GM18502 (cell line): ENCODE results near the gene WIPI1.
"Not testable (repeated sequence)": the region's sequence is repeated elsewhere in the genome, so short reads cannot be mapped to it uniquely, and the experiment has no call there.

Experiments
- ATAC-seq: cut with Tn5 transposase; IDR thresholded peaks from one replicate; pipeline ENCODE4 v1.9.1; 2021; ENCODE audit warnings: mild to moderate bottlenecking; ENCODE audit not compliant: unreplicated experiment, poor library complexity

The WIPI1 gene

GRCh38 chr17:68390888-68391545 lies 66.3 kb downstream of the WIPI1 start:
- no peak for ATAC-seq

- no peak for ATAC-seq
These were observed 68.3 kb downstream of the WIPI1 start for GRCh38 chr17:68389041-68389440.

DNA sequence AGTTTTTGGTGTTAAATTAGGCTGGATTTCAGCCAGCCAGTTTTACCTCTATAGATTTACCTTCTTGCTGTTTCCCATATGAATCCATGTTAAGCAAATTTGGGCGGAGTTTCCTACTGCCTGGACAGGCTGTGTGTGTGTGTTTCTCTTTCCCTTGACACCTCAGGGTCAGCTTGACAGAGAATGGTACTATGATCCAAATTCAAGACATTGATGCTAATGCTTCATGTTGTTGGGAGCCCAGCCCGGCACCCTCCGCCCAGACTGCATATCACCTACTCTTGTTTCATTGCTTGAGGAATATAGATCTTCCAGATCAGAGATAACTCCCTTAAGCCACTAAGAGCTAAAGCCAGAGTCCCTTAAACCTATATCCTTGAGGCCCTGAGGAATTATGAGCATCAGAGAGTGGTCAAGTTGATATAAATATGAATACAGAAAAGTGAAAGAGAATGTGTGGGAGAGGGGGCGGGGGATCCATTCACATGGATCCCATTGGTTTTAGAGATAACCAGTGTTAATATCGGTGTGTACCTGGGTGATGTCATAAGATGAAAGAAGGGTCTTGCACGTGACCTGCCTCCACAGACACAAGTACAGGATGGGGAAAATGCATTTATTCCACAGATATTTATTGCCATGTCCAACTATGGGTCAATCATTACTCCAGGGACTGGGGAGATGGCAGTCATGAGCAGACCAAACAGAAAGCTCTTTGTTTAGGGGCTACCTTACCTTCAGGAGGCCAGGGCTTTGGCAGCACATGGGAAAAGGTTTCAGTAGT lies 69.7 kb downstream of the WIPI1 start:
- ATAC-seq: no peak

GRCh38 chr17:68385490-68386215 lies 71.6 kb downstream of the WIPI1 start:
- ATAC-seq: no peak

GRCh38 chr17:68384941-68385340 lies 72.4 kb downstream of the WIPI1 start:
- ATAC-seq: no peak

GRCh38 chr17:68384471-68384870 lies 72.8 kb downstream of the WIPI1 start:
- no peak for ATAC-seq

DNA sequence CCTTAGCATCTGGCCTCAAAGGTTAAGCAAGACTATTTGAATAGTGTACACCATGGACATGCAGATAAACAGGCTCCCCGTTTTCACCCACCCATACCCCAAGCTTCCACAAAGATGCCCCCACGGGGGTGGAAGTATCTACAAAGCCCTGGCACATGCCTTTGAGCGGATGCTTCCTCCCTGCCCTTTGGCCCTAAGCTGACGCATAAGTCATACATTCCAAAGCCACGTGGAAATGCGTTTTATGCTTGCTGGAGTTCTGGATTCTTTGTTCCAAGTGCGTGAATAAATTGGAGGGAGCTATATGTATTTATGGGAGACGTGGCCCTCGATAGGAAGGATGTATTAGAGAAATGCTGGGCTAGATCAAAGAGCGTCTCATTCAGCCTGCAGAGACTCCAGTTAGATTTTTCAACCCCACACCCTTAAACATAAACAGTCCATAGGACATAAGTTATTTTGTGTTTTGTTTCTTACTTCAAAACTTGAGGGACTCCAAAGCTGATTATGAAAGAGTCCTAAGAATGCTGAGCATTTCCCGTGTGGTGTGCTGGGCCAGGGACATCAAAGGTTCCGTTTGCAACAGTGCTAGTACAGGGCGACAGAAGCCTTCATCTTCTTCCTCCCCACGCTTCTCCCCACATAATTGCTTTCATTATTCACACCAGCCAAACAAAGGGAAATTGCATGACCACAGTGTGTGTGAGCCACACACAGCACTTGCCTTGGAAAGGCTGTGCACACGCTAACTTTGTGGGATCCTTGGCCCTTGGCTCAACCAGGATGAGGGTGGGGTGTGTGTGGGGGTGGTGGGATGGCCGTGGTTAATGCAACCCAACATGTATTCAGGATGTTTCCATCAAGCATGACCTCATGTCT lies 73.6 kb downstream of the WIPI1 start:
- no peak for ATAC-seq

GRCh38 chr17:68383120-68383442 lies 74.2 kb downstream of the WIPI1 start:
- no peak for ATAC-seq

DNA sequence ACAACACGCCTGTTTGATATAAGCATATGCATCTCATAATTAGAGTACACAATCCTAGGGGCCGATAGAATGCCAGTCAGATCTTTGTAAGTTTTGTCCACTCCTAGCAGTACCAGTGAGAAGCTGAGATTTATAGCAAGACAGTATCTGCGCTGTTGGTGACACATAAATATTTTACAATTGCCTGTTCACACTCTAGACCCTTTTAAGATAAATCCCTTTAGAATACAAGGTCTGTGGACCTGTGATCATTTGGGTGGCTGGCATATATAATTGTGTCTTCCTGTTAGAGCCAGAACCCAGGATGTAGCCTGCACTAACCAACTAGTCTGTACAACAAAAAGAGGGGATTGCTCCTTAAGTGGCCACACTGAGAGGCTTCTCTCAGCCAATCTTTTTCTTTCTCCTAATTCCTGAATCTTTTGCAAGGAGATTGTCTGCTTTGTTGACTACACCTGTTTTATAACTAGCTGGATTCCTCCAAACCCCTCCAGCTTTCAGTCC lies 74.7 kb downstream of the WIPI1 start:
- ATAC-seq: no peak

DNA sequence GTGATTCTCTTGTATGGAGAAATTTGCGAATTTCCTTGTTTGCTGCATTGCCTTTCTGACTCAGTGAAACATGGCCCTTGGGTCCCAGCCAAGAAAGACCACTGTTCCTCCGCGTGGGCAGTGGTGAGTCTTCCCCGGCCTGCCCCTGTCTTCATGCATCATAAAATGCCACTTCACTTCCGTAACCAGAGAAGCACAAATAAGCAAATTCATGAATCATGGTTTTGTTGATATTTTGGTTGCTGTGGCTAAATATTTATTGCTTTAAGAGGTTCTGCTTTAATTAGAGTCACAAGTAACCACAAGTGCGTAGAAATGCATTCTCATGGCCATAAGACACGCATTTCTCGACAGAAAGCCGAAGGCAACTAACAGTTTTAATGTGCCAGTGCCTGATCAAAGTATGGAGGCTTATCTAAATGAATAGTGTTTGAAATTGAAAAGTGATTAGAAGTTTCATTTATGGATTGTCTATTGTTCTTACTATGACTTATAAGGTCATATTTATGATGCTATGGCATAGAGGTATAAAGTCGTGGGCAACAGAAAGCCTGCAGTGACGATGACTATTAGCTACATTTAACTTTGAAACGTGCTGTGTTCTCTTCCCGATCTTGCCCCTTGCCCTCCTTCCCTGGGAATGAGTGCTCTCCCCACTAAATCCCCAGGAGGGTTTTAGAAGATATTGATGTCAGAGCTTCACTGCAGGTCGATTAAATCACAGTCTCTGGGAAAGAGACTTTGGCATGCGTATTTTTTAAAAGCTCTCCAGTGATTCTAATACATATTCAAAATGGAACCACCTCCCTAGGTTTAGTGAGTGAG lies 76.0 kb downstream of the WIPI1 start:
- no peak for ATAC-seq

- ATAC-seq: no peak
These were observed 77.3 kb downstream of the WIPI1 start for GRCh38 chr17:68379692-68380677.

- ATAC-seq: no peak
These were observed 78.2 kb downstream of the WIPI1 start for GRCh38 chr17:68379177-68379510.

GRCh38 chr17:68378268-68379176 lies 78.8 kb downstream of the WIPI1 start:
- ATAC-seq: no peak

- ATAC-seq: no peak
These were observed 79.5 kb downstream of the WIPI1 start for GRCh38 chr17:68377771-68378267.

GRCh38 chr17:68376178-68376577 lies 81.1 kb downstream of the WIPI1 start:
- not testable (repeated sequence) for ATAC-seq

DNA sequence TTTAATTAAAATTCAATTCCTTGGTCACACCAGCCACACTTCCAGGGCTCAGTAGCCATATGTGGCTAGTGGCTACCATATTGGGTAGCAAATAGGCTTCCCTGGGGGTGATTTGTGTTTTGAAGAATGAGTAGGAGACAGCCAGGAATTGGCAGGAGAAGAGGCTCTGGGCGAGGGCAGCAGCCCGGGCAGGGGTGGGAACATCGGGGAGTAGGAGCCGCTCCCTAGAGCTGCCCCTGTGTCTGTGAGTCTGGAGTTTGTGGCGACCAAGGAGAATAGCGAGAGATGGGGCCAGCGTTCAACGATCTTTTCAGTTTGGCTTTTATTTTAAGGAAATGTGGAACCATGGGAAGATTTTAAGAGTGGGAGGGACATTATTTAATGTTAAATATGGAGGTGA lies 81.7 kb downstream of the WIPI1 start:
- no peak for ATAC-seq
